ENCODE data around the gene ANGPTL8. TPM values are rescaled to one million over a fixed set of nuclear protein-coding genes. Genes with fewer than 3 reads are reported as not detected.

The ANGPTL8 gene
- total RNA-seq, 1 donor from 2014 or later = not detected

DNA sequence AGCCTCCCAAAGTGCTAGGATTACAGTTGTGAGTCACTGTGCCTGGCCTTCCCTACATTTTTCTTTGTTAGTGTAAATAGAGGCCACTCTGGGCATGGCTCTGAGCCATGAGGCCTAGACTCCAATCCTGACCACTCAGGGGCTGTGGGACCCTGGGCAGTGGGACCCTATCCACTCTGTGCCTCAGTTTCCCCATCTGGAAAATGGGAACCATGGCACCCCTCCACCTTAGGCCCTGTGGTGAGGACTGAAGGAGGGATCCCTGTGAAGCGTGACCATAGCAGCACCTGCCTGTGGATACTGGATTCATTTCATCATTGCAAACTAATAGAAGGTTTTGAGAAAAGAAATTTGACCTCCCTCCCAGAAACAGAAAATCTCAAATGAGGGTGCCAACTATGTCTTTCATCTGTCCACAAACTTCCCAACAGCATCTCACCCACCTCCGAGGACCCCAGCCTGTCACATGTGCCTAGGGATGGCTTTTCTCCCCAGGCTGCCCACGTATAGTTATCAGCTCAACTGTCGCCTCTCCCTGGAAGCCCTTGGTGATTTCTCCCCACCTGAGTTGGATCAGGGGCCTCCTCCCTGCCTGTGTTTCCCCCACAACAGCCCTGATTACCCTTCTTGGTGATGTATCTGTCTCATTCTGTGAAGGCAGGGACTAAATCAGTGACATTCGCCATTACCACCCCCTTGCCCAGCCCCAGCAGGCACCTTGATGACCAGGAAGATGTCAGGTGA lies 5.6 kb downstream of the ANGPTL8 start:
- Mint-ChIP-seq H3K36me3 (ENCODE audit: low read depth) (no peaks in the 10 kb centered on the region), H3K27me3 (ENCODE audit: low read depth) (no peaks in the 10 kb centered on the region), H3K27ac (ENCODE audit: unreplicated experiment) (no peak overlapping the region), H3K9me3 (no peaks in the 10 kb centered on the region), H3K4me1 (peaks cover 6% of the 10 kb centered on the region), H3K4me3 (no peak overlapping the region)
- DNase-seq (ENCODE audit: low read depth, low spot score) = no peak
- TF ChIP-seq, protein P1, sequence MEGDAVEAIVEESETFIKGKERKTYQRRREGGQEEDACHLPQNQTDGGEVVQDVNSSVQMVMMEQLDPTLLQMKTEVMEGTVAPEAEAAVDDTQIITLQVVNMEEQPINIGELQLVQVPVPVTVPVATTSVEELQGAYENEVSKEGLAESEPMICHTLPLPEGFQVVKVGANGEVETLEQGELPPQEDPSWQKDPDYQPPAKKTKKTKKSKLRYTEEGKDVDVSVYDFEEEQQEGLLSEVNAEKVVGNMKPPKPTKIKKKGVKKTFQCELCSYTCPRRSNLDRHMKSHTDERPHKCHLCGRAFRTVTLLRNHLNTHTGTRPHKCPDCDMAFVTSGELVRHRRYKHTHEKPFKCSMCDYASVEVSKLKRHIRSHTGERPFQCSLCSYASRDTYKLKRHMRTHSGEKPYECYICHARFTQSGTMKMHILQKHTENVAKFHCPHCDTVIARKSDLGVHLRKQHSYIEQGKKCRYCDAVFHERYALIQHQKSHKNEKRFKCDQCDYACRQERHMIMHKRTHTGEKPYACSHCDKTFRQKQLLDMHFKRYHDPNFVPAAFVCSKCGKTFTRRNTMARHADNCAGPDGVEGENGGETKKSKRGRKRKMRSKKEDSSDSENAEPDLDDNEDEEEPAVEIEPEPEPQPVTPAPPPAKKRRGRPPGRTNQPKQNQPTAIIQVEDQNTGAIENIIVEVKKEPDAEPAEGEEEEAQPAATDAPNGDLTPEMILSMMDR (conservative IDR thresholded peaks at IDR 0.05) = no peak

DNA sequence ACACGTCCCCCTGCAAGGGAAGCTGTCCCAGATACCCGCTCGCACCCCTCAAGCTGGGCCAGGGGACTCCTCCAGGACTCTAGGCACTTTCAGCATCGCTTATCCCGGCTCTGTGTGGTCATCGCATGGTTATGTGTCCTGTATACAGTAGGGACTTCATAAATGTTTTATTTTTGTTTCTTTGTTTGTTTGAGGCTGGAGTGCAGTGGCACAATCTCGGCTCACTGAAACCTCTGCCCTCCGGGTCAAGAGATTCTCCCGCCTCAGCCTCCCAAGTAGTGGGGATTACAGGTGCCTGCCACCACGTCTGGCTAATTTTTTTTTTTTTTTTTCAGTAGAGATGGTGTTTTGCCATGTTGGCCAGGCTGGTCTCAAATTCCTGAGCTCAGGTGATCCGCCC lies 7.5 kb downstream of the ANGPTL8 start:
- H3K27me3 Mint-ChIP-seq (ENCODE audit: low read depth) = no peaks in the 10 kb centered on the region
- no peaks in the 10 kb centered on the region for H3K9me3 Mint-ChIP-seq
- no peak for DNase-seq (ENCODE audit: low read depth, low spot score)
- no peak overlapping the region for H3K4me3 Mint-ChIP-seq
- no peak overlapping the region for H3K27ac Mint-ChIP-seq (ENCODE audit: unreplicated experiment)
- H3K36me3 Mint-ChIP-seq (ENCODE audit: low read depth) = no peaks in the 10 kb centered on the region
- TF ChIP-seq, protein P1 (conservative IDR thresholded peaks at IDR 0.05) = no peak
- H3K4me1 Mint-ChIP-seq = peaks cover 6% of the 10 kb centered on the region

GRCh38 chr19:11247391-11247790 lies 8.0 kb downstream of the ANGPTL8 start:
- H3K4me3 Mint-ChIP-seq = no peak overlapping the region
- H3K27me3 Mint-ChIP-seq (ENCODE audit: low read depth) = no peaks in the 10 kb centered on the region
- no peaks in the 10 kb centered on the region for H3K9me3 Mint-ChIP-seq
- H3K36me3 Mint-ChIP-seq (ENCODE audit: low read depth) = no peaks in the 10 kb centered on the region
- H3K4me1 Mint-ChIP-seq = peaks cover 6% of the 10 kb centered on the region
- DNase-seq (ENCODE audit: low read depth, low spot score) = no peak
- TF ChIP-seq, protein P1 (conservative IDR thresholded peaks at IDR 0.05) = no peak
- H3K27ac Mint-ChIP-seq (ENCODE audit: unreplicated experiment) = no peak overlapping the region

DNA sequence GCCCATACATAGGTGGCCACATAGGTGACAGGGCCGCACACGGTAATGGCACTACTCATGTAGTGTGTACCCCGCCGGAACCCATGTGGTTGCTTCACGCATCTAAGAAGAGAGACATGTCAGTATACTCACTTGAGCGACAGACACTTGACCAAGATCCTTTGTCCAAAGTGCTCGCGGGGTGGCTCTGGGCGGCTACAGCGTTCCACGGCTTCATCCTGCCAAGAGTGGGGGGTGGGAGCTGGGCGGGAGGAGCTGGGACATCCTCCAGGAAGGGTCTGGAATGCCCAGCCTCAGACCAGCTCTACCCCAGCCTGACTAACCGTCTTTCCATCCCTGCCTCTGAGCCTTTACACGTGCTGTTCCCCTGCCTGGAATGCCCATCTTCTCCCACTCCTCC lies 8.5 kb downstream of the ANGPTL8 start:
- DNase-seq (ENCODE audit: low read depth, low spot score) = no peak
- H3K4me1 Mint-ChIP-seq = peaks cover 6% of the 10 kb centered on the region
- H3K27me3 Mint-ChIP-seq (ENCODE audit: low read depth) = no peaks in the 10 kb centered on the region
- no peaks in the 10 kb centered on the region for H3K9me3 Mint-ChIP-seq
- H3K36me3 Mint-ChIP-seq (ENCODE audit: low read depth) = no peaks in the 10 kb centered on the region
- H3K4me3 Mint-ChIP-seq = no peak overlapping the region
- TF ChIP-seq, protein P1 (conservative IDR thresholded peaks at IDR 0.05) = no peak
- no peak overlapping the region for H3K27ac Mint-ChIP-seq (ENCODE audit: unreplicated experiment)

DNA sequence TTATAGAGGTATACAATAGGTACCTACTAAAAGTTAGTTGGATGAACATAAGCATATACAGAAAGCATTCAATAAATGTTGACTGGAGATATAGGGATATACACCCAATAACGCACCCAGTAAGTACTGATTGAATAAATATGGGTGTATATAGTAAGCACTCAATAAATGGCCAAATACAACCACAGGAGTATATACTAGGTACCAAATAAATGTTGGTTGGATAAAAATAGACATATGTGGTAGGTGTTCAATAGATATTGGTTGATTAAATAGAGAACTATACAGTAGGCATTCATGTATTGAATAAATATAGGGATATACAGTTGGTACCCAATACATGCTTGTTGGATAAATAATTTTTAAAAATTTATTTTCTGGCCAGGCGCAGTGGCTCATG lies 9.4 kb downstream of the ANGPTL8 start:
- peaks cover 1% of the 10 kb centered on the region for H3K4me1 Mint-ChIP-seq
- H3K27me3 Mint-ChIP-seq (ENCODE audit: low read depth) = no peaks in the 10 kb centered on the region
- no peak for DNase-seq (ENCODE audit: low read depth, low spot score)
- H3K27ac Mint-ChIP-seq (ENCODE audit: unreplicated experiment) = no peak overlapping the region
- TF ChIP-seq, protein P1 (conservative IDR thresholded peaks at IDR 0.05) = no peak
- H3K36me3 Mint-ChIP-seq (ENCODE audit: low read depth) = no peaks in the 10 kb centered on the region
- no peak overlapping the region for H3K4me3 Mint-ChIP-seq
- no peaks in the 10 kb centered on the region for H3K9me3 Mint-ChIP-seq
